ENCODE measurements around the gene KLHL11. TPM values are rescaled to one million over a fixed set of nuclear protein-coding genes. Genes with fewer than 3 reads are reported as not detected.
A peak's percentile ranks its signal among the peaks of the same experiment; 100 is the strongest.

Gene KLHL11
- total and polyA plus RNA-seq, 4 donors, result 0.68 to 12.6 (median 7.1) TPM

- H3K9ac ChIP-seq (ENCODE audit: low read depth in 1 of 2, low read length in 2 of 2), result no peak overlapping the region
- 95% methylated on average over 7 of the region's 7 CpGs for WGBS
- H3K27ac ChIP-seq (ENCODE audit: low read depth in 1 of 2, low read length in 2 of 2), result no peak overlapping the region
- H3K4me3 ChIP-seq (ENCODE audit: low read depth in 1 of 3, low read length in 3 of 3), result no peak overlapping the region
- H3K36me3 ChIP-seq (ENCODE audit: control insufficient read depth in 4 of 4, insufficient read depth in 3 of 4, low read depth in 1 of 4, low read length in 3 of 4), result peaks cover 9 to 55% (median 19%) of the 10 kb centered on the region in 4 donors
- no peaks in the 10 kb centered on the region for H3K9me3 ChIP-seq (ENCODE audit: control insufficient read depth in 4 of 4, low read length in 3 of 4)
- no peak for DNase-seq (ENCODE audit: low spot score)
- H3K4me1 ChIP-seq (ENCODE audit: control insufficient read depth in 4 of 4, insufficient read depth in 4 of 4, low read length in 3 of 4), result peaks cover 3 to 18% (median 14%) of the 10 kb centered on the region in 4 donors
- no peak for TF ChIP-seq TAF1 (conservative IDR thresholded peaks at IDR 0.05)
- peak in 1 of 2 donors; percentile 31 for TF ChIP-seq HNF4A (conservative IDR thresholded peaks at IDR 0.05)
- TF ChIP-seq FOXA1 (IDR thresholded peaks at IDR 0.05), result no peak
- H3K27me3 ChIP-seq (ENCODE audit: control insufficient read depth in 4 of 4, insufficient read depth in 4 of 4, low read length in 3 of 4), result no peaks in the 10 kb centered on the region
Observed at GRCh38 chr17:41891135-41892020, 26.2 kb upstream of the KLHL11 start.

GRCh38 chr17:41888332-41888965, 23.2 kb upstream of the KLHL11 start:
- 71% methylated on average over 6 of the region's 6 CpGs for WGBS
- Histone ChIP-seq H3K36me3 (ENCODE audit: control insufficient read depth in 4 of 4, insufficient read depth in 3 of 4, low read depth in 1 of 4, low read length in 3 of 4) (peaks cover 15 to 67% (median 43%) of the 10 kb centered on the region in 4 donors), H3K9me3 (ENCODE audit: control insufficient read depth in 4 of 4, low read length in 3 of 4) (no peaks in the 10 kb centered on the region), H3K9ac (ENCODE audit: low read depth in 1 of 2, low read length in 2 of 2) (no peak overlapping the region), H3K4me3 (ENCODE audit: low read depth in 1 of 3, low read length in 3 of 3) (no peak overlapping the region), H3K27ac (ENCODE audit: low read depth in 1 of 2, low read length in 2 of 2) (no peak overlapping the region), H3K4me1 (ENCODE audit: control insufficient read depth in 4 of 4, insufficient read depth in 4 of 4, low read length in 3 of 4) (peaks cover 0 to 2% (median 0%) of the 10 kb centered on the region in 4 donors), H3K27me3 (ENCODE audit: control insufficient read depth in 4 of 4, insufficient read depth in 4 of 4, low read length in 3 of 4) (no peaks in the 10 kb centered on the region)
- TF ChIP-seq YY1 (IDR thresholded peaks at IDR 0.05), result no peak
- no peak for TF ChIP-seq JUND (IDR thresholded peaks at IDR 0.05)
- TF ChIP-seq CTCF (IDR thresholded peaks at IDR 0.05; ENCODE audit: low read depth, low read length, missing input control), result no peak
- TF ChIP-seq ATF3 (IDR thresholded peaks at IDR 0.05), result no peak
- TF ChIP-seq TAF1 (conservative IDR thresholded peaks at IDR 0.05), result no peak
- no peak for TF ChIP-seq FOXA2 (IDR thresholded peaks at IDR 0.05)
- TF ChIP-seq NR2F2 (IDR thresholded peaks at IDR 0.05), result no peak
- no peak for TF ChIP-seq SP1 (IDR thresholded peaks at IDR 0.05)
- TF ChIP-seq MAX (IDR thresholded peaks at IDR 0.05), result no peak
- DNase-seq (ENCODE audit: low spot score), result no peak

GRCh38 chr17:41885733-41886132, 20.5 kb upstream of the KLHL11 start:
- TF ChIP-seq RXRA (IDR thresholded peaks at IDR 0.05) (no peak), RAD21 (IDR thresholded peaks at IDR 0.05) (peak; percentile 75 to 80), CTCF (IDR thresholded peaks at IDR 0.05; ENCODE audit: low read depth, low read length, missing input control) (peak; percentile 33), TAF1 (conservative IDR thresholded peaks at IDR 0.05) (no peak), SP1 (IDR thresholded peaks at IDR 0.05) (no peak)
- Histone ChIP-seq H3K4me3 (ENCODE audit: low read depth in 1 of 3, low read length in 3 of 3) (no peak overlapping the region), H3K27me3 (ENCODE audit: control insufficient read depth in 4 of 4, insufficient read depth in 4 of 4, low read length in 3 of 4) (no peaks in the 10 kb centered on the region), H3K27ac (ENCODE audit: low read depth in 1 of 2, low read length in 2 of 2) (no peak overlapping the region), H3K9me3 (ENCODE audit: control insufficient read depth in 4 of 4, low read length in 3 of 4) (no peaks in the 10 kb centered on the region), H3K9ac (ENCODE audit: low read depth in 1 of 2, low read length in 2 of 2) (no peak overlapping the region), H3K4me1 (ENCODE audit: control insufficient read depth in 4 of 4, insufficient read depth in 4 of 4, low read length in 3 of 4) (no peaks in the 10 kb centered on the region), H3K36me3 (ENCODE audit: control insufficient read depth in 4 of 4, insufficient read depth in 3 of 4, low read depth in 1 of 4, low read length in 3 of 4) (peaks cover 22 to 57% (median 48%) of the 10 kb centered on the region in 4 donors)
- no peak for DNase-seq (ENCODE audit: low spot score)
- 87% methylated on average over 6 of the region's 6 CpGs for WGBS

All from liver (tissue), 9 donors.